Heart right ventricle (tissue), 16 donors: Measurements from ENCODE around the gene NPBWR2. TPM values are rescaled to one million over a fixed set of nuclear protein-coding genes. Genes with fewer than 3 reads are reported as not detected.

Source experiments
- ATAC-seq, 8 donors: fragments of 200-7000 bp; cut with Tn5 transposase; one replicate each; pipeline ENCODE4 v1.9.1; 2020; ENCODE audit warnings: mild to moderate bottlenecking in 8 of 8, moderate library complexity in 8 of 8, moderate number of reproducible peaks in 1 of 8
- DNase-seq, 2 donors: peaks; one replicate each; pipeline ENCODE4 v3.0.0-alpha.2; 2020
- H3K27ac ChIP-seq, 10 donors: fragments of 200-600 bp; sonication (generic) in 2 of 10; one replicate each; pipeline versions ENCODE4 v1.5.0 to v1.8.0; 2020 to 2022; ENCODE audit warnings: mild to moderate bottlenecking in 3 of 10
- H3K27me3 ChIP-seq, 7 donors: fragments of 200-600 bp; one replicate each; pipeline ENCODE4 v1.8.0; 2021 to 2022; ENCODE audit warnings: mild to moderate bottlenecking in 2 of 7
- H3K36me3 ChIP-seq, 9 donors: fragments of 200-600 bp; sonication (generic) in 1 of 9; one replicate each; pipeline versions ENCODE4 v1.5.0 to v1.8.0; 2020 to 2022; ENCODE audit warnings: mild to moderate bottlenecking in 2 of 9
- H3K4me1 ChIP-seq, 9 donors: fragments of 200-600 bp; sonication (generic) in 1 of 9; one replicate each; pipeline versions ENCODE4 v1.5.0 to v1.8.0; 2020 to 2022; ENCODE audit warnings: mild to moderate bottlenecking in 4 of 9
- H3K4me3 ChIP-seq, 10 donors: fragments of 200-600 bp; sonication (generic) in 2 of 10; one replicate each; pipeline versions ENCODE4 v1.5.0 to v1.8.0; 2020 to 2022; ENCODE audit warnings: mild to moderate bottlenecking in 7 of 10, moderate library complexity in 2 of 10
- H3K9me3 ChIP-seq, 11 donors: fragments of 200-600 bp in 10 of 11; sonication (generic) in 2 of 11; one replicate each; pipeline versions ENCODE4 v1.5.0 to v1.8.0; 2013 to 2022; ENCODE audit warnings: mild to moderate bottlenecking in 2 of 11, control low read depth in 1 of 11, moderate library complexity in 1 of 11
- WGBS, 2 donors: extraction: QIAGEN DNeasy Blood & Tissue Kit; methylation state at CpG; one replicate each; pipeline ENCODE4 v1.1.7; 2013; ENCODE audit warnings: inconsistent platforms in 1 of 2; 5-methylcytosine and 5-hydroxymethylcytosine counted together
- intact Hi-C, 10 donors: fragments of 100-400 bp; cut with DNase I; formaldehyde crosslinking; loops; one replicate each; pipeline versions ENCODE4 v1.11.1 to v1.14.2; 2022
- polyA plus RNA-seq, 2 donors: library from polyadenylated mRNA; stranded (reverse); fragments of 200-250 nt; gene quantifications; one replicate each; pipeline ENCODE4 v1.2.3, GENCODE V29; 2013
- total RNA-seq, 10 donors: library from RNA; stranded (reverse); fragmentation: NEBNext Ultra II Directional in 3 of 10; extraction: Animal tissue kit (Norgen Biotek cat#: 25700) in 3 of 10; gene quantifications; one replicate each; pipeline versions ENCODE4 v1.2.1 to v1.2.4, GENCODE V29; 2021 to 2023
- TF ChIP-seq, protein P1 (sequence below), 9 donors: fragments of 200-600 bp; sonication (generic) in 2 of 9; IDR thresholded peaks; one replicate each; pipeline versions ENCODE4 v1.5.0 to v1.8.0; 2021 to 2022; ENCODE audit warnings: antibody characterized with exemption in 9 of 9, mild to moderate bottlenecking in 5 of 9, moderate library complexity in 1 of 9
- donor health status: Arrhythmogenic right ventricular cardiomyopathy.
- donor health status: ischemic (EF 13 %, LVEDD 7.1; RV severe dilation, severe dysfunction).
- donor health status: healthy with polysubstance abuse.
- donor health status: DM: no; HTN: yes; CAD: no.
- donor health status: DM: no; HTN: no; CAD: no.
- donor health status: ischemic (EF 25% LVEDD 6.9; RV normal size, moderate dysfunction).
- donor health status: ischemic (EF 25% LVEDD 5.7; RV mildly dilated, moderate dysfunction).
- donor health status: healthy.
- donor health status: DM: yes; HTN: yes; CAD: no.
- donor health status: Ischemic cardiomyopathy.
- donor health status: ischemic (EF 35%, LVEDD 5.7; RV mildly dilated, moderate dysfunction).
- donor health status: nonischemic (EF 11% LVEDD 7.7; RV severe dilation, severe dysfunction).
- donor health status: DM: yes; HTN: yes; CAD: no.
- donor health status: PGD.
- donor health status: ischemic (EF 29% LVEDD 5.4; RV normal size, mild dysfunction).
- donor health status: nonischemic (EF 23%, LVEDD 6.1; RV moderate dilation, normal function).

NPBWR2 gene
- total and polyA plus RNA-seq, 12 donors, result not detected

DNA sequence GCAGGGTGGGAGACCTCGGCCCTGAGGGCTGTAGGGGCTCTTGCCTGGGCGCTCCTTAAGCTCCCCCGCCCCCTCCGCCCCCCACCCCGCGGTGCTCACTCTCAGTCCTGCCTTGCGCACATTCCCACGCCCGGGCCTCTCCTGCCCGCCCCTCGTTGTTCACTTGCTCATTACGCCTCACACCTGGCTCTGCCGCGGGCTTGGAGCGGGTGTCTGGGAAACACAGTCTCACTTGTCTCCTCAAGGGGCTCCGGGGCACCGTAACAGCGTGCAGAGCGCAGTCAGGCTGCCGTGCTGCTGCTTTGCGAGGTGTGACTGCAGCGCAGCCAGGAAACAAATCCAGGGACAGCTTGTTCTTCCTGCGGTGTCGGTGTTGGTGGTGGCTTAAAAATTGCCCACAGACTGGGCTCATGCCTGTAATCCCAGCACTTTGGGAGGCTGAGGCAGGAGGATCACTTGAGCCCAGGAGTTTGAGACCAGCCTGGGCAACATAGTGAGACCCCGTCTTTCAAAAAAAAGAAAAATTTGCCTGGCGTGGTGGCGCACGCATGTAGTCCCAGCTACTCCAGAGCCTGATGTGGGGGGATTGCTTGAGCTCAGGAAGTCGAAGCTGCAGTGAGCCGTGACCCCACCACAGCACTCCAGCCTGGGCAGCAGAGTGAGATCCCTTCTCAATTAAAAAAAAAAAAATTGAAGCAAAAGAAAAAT, 4.6 kb downstream of the NPBWR2 start:
- Histone ChIP-seq H3K27ac (no peak overlapping the region), H3K36me3 (peaks cover 0 to 12% (median 0%) of the 10 kb centered on the region in 9 donors), H3K4me1 (peaks cover 0 to 13% (median 12%) of the 10 kb centered on the region in 9 donors), H3K4me3 (peak overlapping the region; percentile 11 to 57 (median 48)), H3K27me3 (peaks cover 29 to 64% (median 50%) of the 10 kb centered on the region in 7 donors), H3K9me3 (no peaks in the 10 kb centered on the region)
- WGBS, 2 donors, result 20 to 22% methylated on average over 27 to 30 of the region's 30 CpGs
- ATAC-seq (peak in 4 of 8 donors; percentile 19 to 68 (median 36)), DNase-seq (no peak)
- intact Hi-C loops, result no loop called here
- TF ChIP-seq, protein P1, sequence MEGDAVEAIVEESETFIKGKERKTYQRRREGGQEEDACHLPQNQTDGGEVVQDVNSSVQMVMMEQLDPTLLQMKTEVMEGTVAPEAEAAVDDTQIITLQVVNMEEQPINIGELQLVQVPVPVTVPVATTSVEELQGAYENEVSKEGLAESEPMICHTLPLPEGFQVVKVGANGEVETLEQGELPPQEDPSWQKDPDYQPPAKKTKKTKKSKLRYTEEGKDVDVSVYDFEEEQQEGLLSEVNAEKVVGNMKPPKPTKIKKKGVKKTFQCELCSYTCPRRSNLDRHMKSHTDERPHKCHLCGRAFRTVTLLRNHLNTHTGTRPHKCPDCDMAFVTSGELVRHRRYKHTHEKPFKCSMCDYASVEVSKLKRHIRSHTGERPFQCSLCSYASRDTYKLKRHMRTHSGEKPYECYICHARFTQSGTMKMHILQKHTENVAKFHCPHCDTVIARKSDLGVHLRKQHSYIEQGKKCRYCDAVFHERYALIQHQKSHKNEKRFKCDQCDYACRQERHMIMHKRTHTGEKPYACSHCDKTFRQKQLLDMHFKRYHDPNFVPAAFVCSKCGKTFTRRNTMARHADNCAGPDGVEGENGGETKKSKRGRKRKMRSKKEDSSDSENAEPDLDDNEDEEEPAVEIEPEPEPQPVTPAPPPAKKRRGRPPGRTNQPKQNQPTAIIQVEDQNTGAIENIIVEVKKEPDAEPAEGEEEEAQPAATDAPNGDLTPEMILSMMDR (IDR thresholded peaks at IDR 0.05), result no peak

DNA sequence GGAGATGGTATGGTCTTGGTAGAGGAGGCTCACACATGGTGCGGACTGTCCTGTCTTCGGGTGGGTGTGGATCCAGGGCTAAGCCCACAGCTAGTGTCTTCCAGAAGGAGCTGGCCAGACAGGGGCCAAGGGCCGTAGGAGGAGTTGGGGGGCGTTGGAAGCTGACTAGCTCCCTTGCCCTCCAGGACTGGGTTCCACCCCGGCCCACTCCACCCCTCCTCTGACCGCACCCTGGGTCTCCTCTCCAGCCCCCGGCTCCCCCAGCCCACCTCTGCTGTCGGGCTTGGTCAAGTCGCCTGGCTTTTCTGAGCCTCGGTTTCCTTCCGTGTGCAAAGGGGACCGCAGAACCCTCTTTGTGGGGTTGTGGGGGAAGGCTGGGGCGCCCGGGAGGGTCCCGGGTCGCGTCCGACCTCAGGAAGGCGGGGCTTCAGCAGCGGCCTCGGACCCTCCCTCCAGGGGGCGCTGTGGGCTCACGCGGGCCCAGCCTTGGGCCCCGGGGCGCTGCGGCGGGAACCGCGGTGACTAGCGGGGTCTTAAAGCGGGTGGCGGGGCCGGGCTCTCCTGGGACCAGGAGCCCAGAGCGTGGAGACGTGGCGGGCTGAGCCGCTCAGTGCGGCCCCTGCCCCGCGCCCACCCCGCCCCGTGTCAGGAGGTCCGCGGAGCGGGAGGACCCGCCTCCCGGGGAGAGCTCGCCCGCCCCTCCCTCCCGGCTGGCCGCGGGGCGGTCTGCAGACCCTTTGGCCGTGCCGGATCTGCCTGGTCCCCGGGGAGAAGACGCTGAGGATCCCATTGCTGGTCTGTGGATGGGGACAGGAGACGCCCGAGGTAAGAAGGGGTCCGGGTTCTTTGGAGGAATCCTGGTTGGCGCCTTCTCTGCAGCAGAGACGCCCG, 5.4 kb downstream of the NPBWR2 start:
- ATAC-seq, result peak in 7 of 8 donors; percentile 50 to 74 (median 67)
- Histone ChIP-seq H3K27ac (no peak overlapping the region), H3K4me1 (peaks cover 0 to 13% (median 12%) of the 10 kb centered on the region in 9 donors), H3K4me3 (peak overlapping the region; percentile 11 to 57 (median 48)), H3K27me3 (peaks cover 29 to 64% (median 50%) of the 10 kb centered on the region in 7 donors), H3K36me3 (peaks cover 0 to 12% (median 0%) of the 10 kb centered on the region in 9 donors), H3K9me3 (no peaks in the 10 kb centered on the region)
- WGBS, 2 donors, result 7 to 8% methylated on average over 53 to 63 of the region's 64 CpGs
- TF ChIP-seq, protein P1 (IDR thresholded peaks at IDR 0.05), result peak; percentile 42 to 83 (median 71)
- peak in 1 of 2 donors; percentile 52 for DNase-seq
- intact Hi-C loops, result no loop called here

DNA sequence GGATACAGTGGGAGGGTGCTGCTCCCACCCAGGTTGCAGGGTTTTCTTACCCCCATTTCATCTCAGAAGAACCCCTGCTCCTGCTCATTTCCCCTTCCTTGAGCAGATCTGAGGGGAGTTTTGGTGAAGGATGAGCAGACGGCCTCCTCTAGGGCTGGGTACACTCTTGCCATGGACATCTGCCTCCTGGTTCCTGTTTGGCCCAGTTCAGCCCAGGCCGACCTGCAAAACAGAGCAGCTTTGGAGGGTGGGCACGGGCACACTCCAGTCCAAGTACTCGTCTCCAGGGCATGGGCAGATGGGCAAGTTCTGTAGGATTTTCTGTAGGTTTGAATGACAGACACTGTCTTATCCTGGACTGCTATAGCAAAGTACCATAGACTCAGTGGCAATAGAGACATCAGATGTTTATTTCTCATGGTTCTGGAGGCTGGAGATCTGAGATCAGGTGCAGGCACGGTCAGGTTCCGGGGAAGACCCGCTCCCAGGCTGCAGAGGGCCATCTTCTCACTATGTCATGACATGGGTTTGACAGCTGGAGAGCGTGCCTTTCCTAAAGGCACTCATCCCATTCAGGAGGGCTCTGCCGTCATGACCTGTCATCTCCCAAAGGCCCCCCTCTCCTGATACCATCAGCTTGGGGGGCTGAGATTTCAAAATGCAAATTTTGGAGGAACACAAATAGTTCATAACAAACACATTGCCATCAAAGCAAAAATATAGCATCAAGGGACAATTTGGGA, 6.2 kb downstream of the NPBWR2 start:
- no peak for ATAC-seq
- WGBS, 2 donors, result 83 to 84% methylated on average over 9 of the region's 9 CpGs

More for the DNA sequence above, 6.2 kb downstream of the NPBWR2 start:
- Histone ChIP-seq H3K4me3 (no peak overlapping the region), H3K27me3 (peaks cover 29 to 64% (median 45%) of the 10 kb centered on the region in 7 donors), H3K4me1 (peaks cover 0 to 13% (median 12%) of the 10 kb centered on the region in 9 donors), H3K9me3 (no peaks in the 10 kb centered on the region), H3K36me3 (peaks cover 0 to 12% (median 0%) of the 10 kb centered on the region in 9 donors), H3K27ac (no peak overlapping the region)
- intact Hi-C loops, result no loop called here
- TF ChIP-seq, protein P1 (IDR thresholded peaks at IDR 0.05), result no peak
- no peak for DNase-seq
